Measurements from ENCODE around the gene MAPK4. TPM values are rescaled to one million over a fixed set of nuclear protein-coding genes. Genes with fewer than 3 reads are reported as not detected.

Gene MAPK4
- total RNA-seq, 1 donor from 2014 or later: 16.3 TPM

- H3K9me3 Mint-ChIP-seq (ENCODE audit: low read depth): no peaks in the 10 kb centered on the region
- peaks cover 6% of the 10 kb centered on the region for H3K27me3 Mint-ChIP-seq
- peaks cover 34% of the 10 kb centered on the region for H3K4me1 Mint-ChIP-seq (ENCODE audit: low read depth)
- no peak overlapping the region for H3K4me3 Mint-ChIP-seq (ENCODE audit: low read depth)
- TF ChIP-seq, protein P1, sequence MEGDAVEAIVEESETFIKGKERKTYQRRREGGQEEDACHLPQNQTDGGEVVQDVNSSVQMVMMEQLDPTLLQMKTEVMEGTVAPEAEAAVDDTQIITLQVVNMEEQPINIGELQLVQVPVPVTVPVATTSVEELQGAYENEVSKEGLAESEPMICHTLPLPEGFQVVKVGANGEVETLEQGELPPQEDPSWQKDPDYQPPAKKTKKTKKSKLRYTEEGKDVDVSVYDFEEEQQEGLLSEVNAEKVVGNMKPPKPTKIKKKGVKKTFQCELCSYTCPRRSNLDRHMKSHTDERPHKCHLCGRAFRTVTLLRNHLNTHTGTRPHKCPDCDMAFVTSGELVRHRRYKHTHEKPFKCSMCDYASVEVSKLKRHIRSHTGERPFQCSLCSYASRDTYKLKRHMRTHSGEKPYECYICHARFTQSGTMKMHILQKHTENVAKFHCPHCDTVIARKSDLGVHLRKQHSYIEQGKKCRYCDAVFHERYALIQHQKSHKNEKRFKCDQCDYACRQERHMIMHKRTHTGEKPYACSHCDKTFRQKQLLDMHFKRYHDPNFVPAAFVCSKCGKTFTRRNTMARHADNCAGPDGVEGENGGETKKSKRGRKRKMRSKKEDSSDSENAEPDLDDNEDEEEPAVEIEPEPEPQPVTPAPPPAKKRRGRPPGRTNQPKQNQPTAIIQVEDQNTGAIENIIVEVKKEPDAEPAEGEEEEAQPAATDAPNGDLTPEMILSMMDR (IDR thresholded peaks at IDR 0.05; ENCODE audit: unreplicated experiment): no peak
- no peaks in the 10 kb centered on the region for H3K36me3 Mint-ChIP-seq (ENCODE audit: insufficient read depth)
- DNase-seq (ENCODE audit: low spot score, unreplicated experiment): no peak
- H3K27ac Mint-ChIP-seq: no peak overlapping the region
Measured at GRCh38 chr18:50745945-50746344, 186.1 kb downstream of the MAPK4 start.

DNA sequence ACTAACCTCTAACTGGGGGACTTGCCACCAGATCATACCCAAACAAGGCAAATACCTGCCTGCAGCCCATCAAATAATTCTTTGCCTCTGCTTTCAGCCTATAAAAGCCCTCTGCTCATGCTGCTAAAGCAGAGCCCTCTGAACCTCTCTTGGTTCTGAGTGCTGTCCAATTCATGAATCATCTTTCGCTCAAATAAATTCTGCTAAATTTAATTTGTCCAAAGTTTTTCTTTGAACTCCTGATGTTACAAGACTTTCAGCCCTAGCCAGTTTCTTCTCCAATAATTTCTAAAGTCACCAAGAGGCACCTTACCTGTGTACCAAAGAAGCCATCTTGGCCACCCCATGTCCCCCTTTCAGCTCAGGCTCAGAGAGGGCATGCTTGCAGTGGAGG lies 188.0 kb downstream of the MAPK4 start:
- Mint-ChIP-seq H3K9me3 (ENCODE audit: low read depth) (no peaks in the 10 kb centered on the region), H3K27me3 (peaks cover 12% of the 10 kb centered on the region), H3K36me3 (ENCODE audit: insufficient read depth) (no peaks in the 10 kb centered on the region), H3K4me1 (ENCODE audit: low read depth) (peaks cover 34% of the 10 kb centered on the region), H3K4me3 (ENCODE audit: low read depth) (no peak overlapping the region), H3K27ac (no peak overlapping the region)
- TF ChIP-seq, protein P1 (IDR thresholded peaks at IDR 0.05; ENCODE audit: unreplicated experiment): no peak
- DNase-seq (ENCODE audit: low spot score, unreplicated experiment): no peak

DNA sequence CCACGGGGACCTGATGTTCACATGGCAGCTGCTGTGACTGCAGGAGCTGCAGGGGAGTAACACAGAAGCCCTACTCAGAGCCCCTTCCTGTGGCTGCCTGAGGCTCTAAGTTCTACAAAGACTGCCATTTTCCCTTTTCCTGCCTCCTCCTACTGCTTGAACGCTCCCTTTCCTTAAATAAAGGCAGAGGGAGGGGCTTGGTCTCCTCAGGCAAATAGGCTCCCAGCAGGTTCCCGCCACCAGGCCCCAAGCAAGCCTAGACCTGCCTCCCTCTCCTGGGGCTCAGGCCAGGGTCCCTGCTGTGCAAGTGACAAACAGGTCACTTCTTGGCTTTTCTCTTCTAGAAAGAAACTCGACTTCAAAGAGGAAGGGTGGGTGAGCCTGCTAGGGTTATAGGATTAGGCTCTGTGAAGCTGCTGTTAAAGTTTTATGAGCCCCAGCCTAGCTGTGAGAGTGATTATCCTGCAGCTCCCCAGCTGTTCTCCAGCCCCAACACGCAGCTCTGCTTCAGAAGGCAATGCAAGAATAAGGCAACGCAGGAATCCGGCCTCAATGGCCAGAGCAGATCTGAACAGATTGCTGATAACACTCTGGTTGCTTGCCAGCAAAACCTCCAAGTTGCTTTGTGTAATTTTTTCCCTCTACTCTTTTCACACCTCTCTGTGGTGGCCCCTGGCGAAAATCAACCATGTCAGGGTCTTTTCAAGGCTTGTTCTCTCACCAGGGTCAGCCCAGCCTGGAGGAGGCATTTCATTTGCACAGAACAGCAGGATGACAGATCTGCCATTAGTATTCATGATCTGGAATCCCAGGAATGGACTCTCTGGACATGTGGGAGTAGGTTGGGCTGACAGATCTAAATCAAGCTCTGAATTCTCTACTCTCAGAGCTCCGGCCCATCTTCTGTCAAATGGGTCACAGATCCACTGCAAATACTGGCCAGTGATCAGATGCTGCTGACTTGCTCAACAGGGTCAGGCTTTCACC lies 188.6 kb downstream of the MAPK4 start:
- Mint-ChIP-seq H3K9me3 (ENCODE audit: low read depth) (no peaks in the 10 kb centered on the region), H3K4me1 (ENCODE audit: low read depth) (peaks cover 34% of the 10 kb centered on the region), H3K4me3 (ENCODE audit: low read depth) (no peak overlapping the region), H3K27ac (peak overlapping the region; percentile 76), H3K36me3 (ENCODE audit: insufficient read depth) (no peaks in the 10 kb centered on the region), H3K27me3 (peaks cover 12% of the 10 kb centered on the region)
- DNase-seq (ENCODE audit: low spot score, unreplicated experiment): no peak
- TF ChIP-seq, protein P1 (IDR thresholded peaks at IDR 0.05; ENCODE audit: unreplicated experiment): no peak

GRCh38 chr18:50749421-50749820 lies 189.5 kb downstream of the MAPK4 start:
- DNase-seq (ENCODE audit: low spot score, unreplicated experiment): no peak
- no peak overlapping the region for H3K4me3 Mint-ChIP-seq (ENCODE audit: low read depth)
- TF ChIP-seq, protein P1 (IDR thresholded peaks at IDR 0.05; ENCODE audit: unreplicated experiment): no peak
- no peaks in the 10 kb centered on the region for H3K36me3 Mint-ChIP-seq (ENCODE audit: insufficient read depth)
- peaks cover 34% of the 10 kb centered on the region for H3K4me1 Mint-ChIP-seq (ENCODE audit: low read depth)
- no peaks in the 10 kb centered on the region for H3K9me3 Mint-ChIP-seq (ENCODE audit: low read depth)
- peaks cover 12% of the 10 kb centered on the region for H3K27me3 Mint-ChIP-seq
- no peak overlapping the region for H3K27ac Mint-ChIP-seq

DNA sequence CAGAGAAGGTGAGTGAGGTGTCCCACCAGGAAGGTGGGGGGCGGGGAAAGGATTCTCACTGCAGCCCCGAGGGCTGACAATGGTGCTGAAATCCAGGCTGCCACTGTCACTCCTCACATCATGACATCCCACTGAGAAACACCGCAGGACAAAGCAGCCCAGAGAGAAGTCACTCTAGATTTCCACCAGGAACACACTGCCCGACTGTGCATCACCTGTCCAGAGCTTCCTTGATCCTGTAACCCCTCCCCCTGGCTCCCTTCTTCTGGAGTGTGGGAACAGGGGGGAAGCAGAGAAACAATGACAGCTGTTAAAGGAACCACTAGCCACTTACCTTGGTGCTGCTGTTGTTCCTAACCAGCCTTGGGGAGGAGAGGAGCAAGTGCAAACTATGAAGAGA lies 190.1 kb downstream of the MAPK4 start:
- no peak overlapping the region for H3K27ac Mint-ChIP-seq
- H3K9me3 Mint-ChIP-seq (ENCODE audit: low read depth): no peaks in the 10 kb centered on the region

More for the DNA sequence above, 190.1 kb downstream of the MAPK4 start:
- H3K36me3 Mint-ChIP-seq (ENCODE audit: insufficient read depth): no peaks in the 10 kb centered on the region
- H3K4me3 Mint-ChIP-seq (ENCODE audit: low read depth): no peak overlapping the region
- no peak for DNase-seq (ENCODE audit: low spot score, unreplicated experiment)
- H3K27me3 Mint-ChIP-seq: peaks cover 12% of the 10 kb centered on the region
- H3K4me1 Mint-ChIP-seq (ENCODE audit: low read depth): peaks cover 34% of the 10 kb centered on the region
- TF ChIP-seq, protein P1 (IDR thresholded peaks at IDR 0.05; ENCODE audit: unreplicated experiment): no peak

Measured in progenitor cell of endocrine pancreas (in vitro differentiated cells).